Measurements from ENCODE around the gene DAPP1. TPM values are rescaled to one million over a fixed set of nuclear protein-coding genes. Genes with fewer than 3 reads are reported as not detected.

Gene DAPP1
- total and polyA plus RNA-seq, 2 donors (not counting 3 experiments of a cell fraction or from before 2014, with no cell fraction given): not detected

- BruUV-seq (replicated peaks): no TSS peak
- Histone ChIP-seq H3K27me3 (ENCODE audit: control insufficient read depth in 2 of 2, insufficient read depth in 2 of 2, low read length in 2 of 2) (peaks cover 0 to 4% of the 10 kb centered on the region in 2 experiments), H3K79me2 (ENCODE audit: control insufficient read depth, insufficient read depth, low read length) (no peaks in the 10 kb centered on the region), H3K36me3 (ENCODE audit: control insufficient read depth in 2 of 2, extremely low read depth in 1 of 2, insufficient read depth in 2 of 2, low read length in 2 of 2) (no peaks in the 10 kb centered on the region), H3K4me1 (ENCODE audit: control insufficient read depth, extremely low read depth, insufficient read depth, low read length) (no peaks in the 10 kb centered on the region), H3K9me3 (replicated peaks; ENCODE audit: control insufficient read depth, insufficient read depth, low read length) (no peaks in the 10 kb centered on the region), H3K9me1 (replicated peaks; ENCODE audit: control insufficient read depth, extremely low read depth, insufficient read depth, low read length) (no peaks in the 10 kb centered on the region), H2AFZ (ENCODE audit: low read depth, low read length) (no peak overlapping the region), H3K27ac (ENCODE audit: insufficient read depth, low read depth, low read length) (no peak overlapping the region), H3K9ac (replicated peaks; ENCODE audit: extremely low read depth, insufficient read depth, low read length) (no peak overlapping the region), H4K20me1 (replicated peaks; ENCODE audit: control insufficient read depth, extremely low read depth, insufficient read depth, low read length) (no peaks in the 10 kb centered on the region), H3K4me2 (ENCODE audit: insufficient read depth, low read length) (no peak overlapping the region), H3K4me3 (replicated peaks in 1 of 3; ENCODE audit: insufficient read depth in 1 of 3, low read depth in 1 of 3, low read length in 3 of 3) (no peak overlapping the region)
- ChIA-PET POLR2A (no interaction called here), CTCF (no interaction called here)
- dilution Hi-C loops (cut with MboI; ENCODE audit: extremely low pct_ligation_motif_present, low sequenced_read_pairs) (no loop called here), intact Hi-C loops (cut with micrococcal nuclease) (no loop called here)
- no peak for TF ChIP-seq FOS (IDR thresholded peaks at IDR 0.05; ENCODE audit: borderline replicate concordance, insufficient read depth, low read length)
- no peak for TF ChIP-seq JUN (IDR thresholded peaks at IDR 0.05; ENCODE audit: borderline replicate concordance, insufficient read depth, insufficient read length, low read depth)
- no peak for TF ChIP-seq EZH2 (IDR thresholded peaks at IDR 0.05; ENCODE audit: borderline replicate concordance, low read depth, low read length, severe bottlenecking)
- no peak for TF ChIP-seq MYC (IDR thresholded peaks at IDR 0.05; ENCODE audit: low read depth, low read length)
- TF ChIP-seq MAX (IDR thresholded peaks at IDR 0.05; ENCODE audit: insufficient read depth, insufficient read length): no peak
- no peak for TF ChIP-seq POLR2A (IDR thresholded peaks at IDR 0.05; ENCODE audit: low read depth, low read length)
- TF ChIP-seq CTCF (IDR thresholded peaks at IDR 0.05; ENCODE audit: extremely low read depth in 1 of 2, insufficient read depth in 1 of 2, low read depth in 1 of 2, low read length in 2 of 2): no peak
- TF ChIP-seq POLR2AphosphoS5 (IDR thresholded peaks at IDR 0.05; ENCODE audit: insufficient read depth, low read depth, low read length): no peak
- TF ChIP-seq GATA2 (IDR thresholded peaks at IDR 0.05; ENCODE audit: insufficient read depth, insufficient read length, low read depth, low read length): no peak
- no peak for DNase-seq (ENCODE audit: low read depth, low spot score)
- no peak for FAIRE-seq
Observed at GRCh38 chr4:99853190-99853589, 36.6 kb downstream of the DAPP1 start.
